Kidney epithelial cell (primary cell): ENCODE data around the gene HIPK3. TPM values are rescaled to one million over a fixed set of nuclear protein-coding genes. Genes with fewer than 3 reads are reported as not detected.
"Not testable (repeated sequence)": the region's sequence is repeated elsewhere in the genome, so short reads cannot be mapped to it uniquely, and the experiment has no call there.

Experiments
- DNase-seq: peaks from one replicate; pipeline ENCODE4 v3.0.0-alpha.2; 2010; ENCODE audit warnings: low read depth
- H3K27me3 ChIP-seq: 2 replicates; pipeline ENCODE4 v1.6.0; 2011; ENCODE audit warnings: low read length; ENCODE audit not compliant: control insufficient read depth, insufficient read depth
- H3K36me3 ChIP-seq: 2 replicates; pipeline ENCODE4 v1.5.1; 2011; ENCODE audit warnings: low read length; ENCODE audit not compliant: control insufficient read depth, insufficient read depth
- H3K4me3 ChIP-seq: 2 replicates; pipeline ENCODE4 v1.5.1; 2011; ENCODE audit warnings: low read depth, mild to moderate bottlenecking, control low read depth, low read length
- total RNA-seq: library from RNA; depleted of rRNA; stranded (reverse); fragments of >200 nt; gene quantifications from 2 replicates; pipeline ENCODE4 v1.2.3, GENCODE V29; 2015
- TF ChIP-seq, protein P1 (sequence below): IDR thresholded peaks from 2 replicates; pipeline ENCODE4 v1.5.1; 2011; ENCODE audit warnings: mild to moderate bottlenecking, moderate library complexity, low read length, control low read depth, inconsistent platforms; ENCODE audit not compliant: insufficient read depth, poor library complexity, severe bottlenecking

Gene HIPK3
- total RNA-seq, 1 donor from 2014 or later = 66.8 TPM

GRCh38 chr11:33256813-33257159, 395 bp upstream of the HIPK3 start:
- H3K27me3 ChIP-seq = no peaks in the 10 kb centered on the region
- no peak for DNase-seq
- TF ChIP-seq, protein P1, sequence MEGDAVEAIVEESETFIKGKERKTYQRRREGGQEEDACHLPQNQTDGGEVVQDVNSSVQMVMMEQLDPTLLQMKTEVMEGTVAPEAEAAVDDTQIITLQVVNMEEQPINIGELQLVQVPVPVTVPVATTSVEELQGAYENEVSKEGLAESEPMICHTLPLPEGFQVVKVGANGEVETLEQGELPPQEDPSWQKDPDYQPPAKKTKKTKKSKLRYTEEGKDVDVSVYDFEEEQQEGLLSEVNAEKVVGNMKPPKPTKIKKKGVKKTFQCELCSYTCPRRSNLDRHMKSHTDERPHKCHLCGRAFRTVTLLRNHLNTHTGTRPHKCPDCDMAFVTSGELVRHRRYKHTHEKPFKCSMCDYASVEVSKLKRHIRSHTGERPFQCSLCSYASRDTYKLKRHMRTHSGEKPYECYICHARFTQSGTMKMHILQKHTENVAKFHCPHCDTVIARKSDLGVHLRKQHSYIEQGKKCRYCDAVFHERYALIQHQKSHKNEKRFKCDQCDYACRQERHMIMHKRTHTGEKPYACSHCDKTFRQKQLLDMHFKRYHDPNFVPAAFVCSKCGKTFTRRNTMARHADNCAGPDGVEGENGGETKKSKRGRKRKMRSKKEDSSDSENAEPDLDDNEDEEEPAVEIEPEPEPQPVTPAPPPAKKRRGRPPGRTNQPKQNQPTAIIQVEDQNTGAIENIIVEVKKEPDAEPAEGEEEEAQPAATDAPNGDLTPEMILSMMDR = no peak
- H3K4me3 ChIP-seq = peak overlapping the region; percentile 84
- H3K36me3 ChIP-seq = no peaks in the 10 kb centered on the region

- Histone ChIP-seq H3K36me3 (no peaks in the 10 kb centered on the region), H3K27me3 (no peaks in the 10 kb centered on the region), H3K4me3 (peak overlapping the region; percentile 84)
- TF ChIP-seq, protein P1 = no peak
- no peak for DNase-seq
Observed at GRCh38 chr11:33257897-33258630, 883 bp downstream of the HIPK3 start.

DNA sequence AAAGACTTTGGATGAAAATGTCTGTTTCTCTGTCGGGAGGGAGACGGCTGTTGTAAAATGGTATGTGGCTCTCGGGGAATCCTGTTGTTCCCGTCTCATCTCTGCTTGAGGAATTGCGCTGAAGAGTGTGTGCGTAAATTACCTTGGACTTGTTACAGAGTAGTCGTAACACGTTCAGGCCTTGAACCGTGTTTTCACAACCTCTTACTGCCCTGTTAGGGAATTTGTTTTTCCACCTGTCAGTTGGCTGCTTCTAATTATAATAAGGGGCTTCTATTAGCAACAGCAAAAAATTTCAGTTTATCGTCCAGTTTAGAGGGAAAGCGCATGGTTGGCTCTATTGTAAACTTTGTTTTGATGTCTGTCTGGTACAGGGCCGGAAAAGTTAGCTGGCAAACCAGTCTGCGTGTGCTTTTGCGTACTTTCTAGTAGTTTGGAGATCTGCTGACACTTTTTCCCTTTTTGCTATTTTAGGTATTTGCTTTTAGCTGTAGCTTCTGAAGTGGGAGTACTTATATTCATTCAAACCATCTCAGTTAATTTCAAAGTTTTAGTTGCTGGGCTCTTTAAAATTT, 1.5 kb downstream of the HIPK3 start:
- H3K4me3 ChIP-seq = peak overlapping the region; percentile 84
- no peaks in the 10 kb centered on the region for H3K36me3 ChIP-seq
- TF ChIP-seq, protein P1 = no peak
- no peaks in the 10 kb centered on the region for H3K27me3 ChIP-seq
- no peak for DNase-seq

DNA sequence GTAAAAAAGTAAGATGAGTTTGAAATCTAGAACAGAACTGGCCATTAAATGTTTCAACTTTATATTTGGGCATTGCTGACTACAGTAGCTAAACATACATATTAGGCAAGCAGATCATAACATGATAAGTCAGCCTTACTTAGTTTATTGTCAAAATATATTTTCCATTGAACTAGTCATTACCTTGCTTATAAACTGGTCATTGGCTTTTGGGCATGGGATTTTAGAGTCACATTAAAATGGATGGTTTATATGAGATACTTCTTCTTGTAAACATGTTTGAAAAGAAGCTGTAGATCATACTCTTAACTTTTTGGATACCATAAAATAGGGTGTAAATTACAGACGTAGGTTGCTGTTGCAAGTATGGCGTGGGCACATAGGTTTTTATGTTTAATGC, 2.7 kb downstream of the HIPK3 start:
- no peak for DNase-seq
- H3K4me3 ChIP-seq = peak overlapping the region; percentile 20
- no peaks in the 10 kb centered on the region for H3K27me3 ChIP-seq
- H3K36me3 ChIP-seq = no peaks in the 10 kb centered on the region
- TF ChIP-seq, protein P1 = no peak

- H3K4me3 ChIP-seq, H3K27me3 ChIP-seq, H3K36me3 ChIP-seq, DNase-seq: not testable (repeated sequence)
Observed at GRCh38 chr11:33261350-33261749, 4.2 kb downstream of the HIPK3 start.

GRCh38 chr11:33262011-33262645, 4.9 kb downstream of the HIPK3 start:
- Histone ChIP-seq H3K36me3 (no peaks in the 10 kb centered on the region), H3K27me3 (no peaks in the 10 kb centered on the region), H3K4me3 (no peak overlapping the region)
- no peak for DNase-seq
- TF ChIP-seq, protein P1 = no peak
